Measurements from ENCODE around the gene ELP6. TPM values are rescaled to one million over a fixed set of nuclear protein-coding genes. Genes with fewer than 3 reads are reported as not detected.
"Not testable (repeated sequence)": the region's sequence is repeated elsewhere in the genome, so short reads cannot be mapped to it uniquely, and the experiment has no call there.

Gene ELP6
- total and polyA plus RNA-seq, 2 donors = 28.0 to 43.5 TPM

GRCh38 chr3:47459534-47460085 lies 53.9 kb downstream of the ELP6 start:
- not testable (repeated sequence) for H3K27me3 ChIP-seq (ENCODE audit: control insufficient read depth in 2 of 2, insufficient read depth in 1 of 2, low read length in 1 of 2); H3K36me3 ChIP-seq (ENCODE audit: control insufficient read depth in 2 of 2, insufficient read depth in 2 of 2, low read length in 1 of 2); H3K4me3 ChIP-seq (ENCODE audit: low read length in 2 of 2); H3K4me1 ChIP-seq (ENCODE audit: control insufficient read depth in 2 of 2, insufficient read depth in 2 of 2, low read length in 2 of 2); H3K27ac ChIP-seq (ENCODE audit: low read depth in 1 of 2, low read length in 1 of 2); DNase-seq (ENCODE audit: low read depth in 6 of 9, low spot score in 9 of 9)
- WGBS = 90% methylated on average over 9 of the region's 9 CpGs
- H3K9me3 ChIP-seq (ENCODE audit: control insufficient read depth in 2 of 2, insufficient read depth in 1 of 2, low read length in 1 of 2) = peaks cover 0 to 13% of the 10 kb centered on the region in 2 donors

- H3K27ac ChIP-seq (ENCODE audit: low read depth in 1 of 2, low read length in 1 of 2) = no peak overlapping the region
- peaks cover 0 to 13% of the 10 kb centered on the region in 2 donors for H3K9me3 ChIP-seq (ENCODE audit: control insufficient read depth in 2 of 2, insufficient read depth in 1 of 2, low read length in 1 of 2)
- DNase-seq (ENCODE audit: low read depth in 6 of 9, low spot score in 9 of 9) = no peak
- H3K36me3 ChIP-seq (ENCODE audit: control insufficient read depth in 2 of 2, insufficient read depth in 2 of 2, low read length in 1 of 2) = no peaks in the 10 kb centered on the region
- H3K4me1 ChIP-seq (ENCODE audit: control insufficient read depth in 2 of 2, insufficient read depth in 2 of 2, low read length in 2 of 2) = no peaks in the 10 kb centered on the region
- no peak overlapping the region for H3K4me3 ChIP-seq (ENCODE audit: low read length in 2 of 2)
- H3K27me3 ChIP-seq (ENCODE audit: control insufficient read depth in 2 of 2, insufficient read depth in 1 of 2, low read length in 1 of 2) = no peaks in the 10 kb centered on the region
Observed at GRCh38 chr3:47456984-47457383, 56.5 kb downstream of the ELP6 start.

GRCh38 chr3:47455806-47456452 lies 57.6 kb downstream of the ELP6 start:
- WGBS = 96% methylated on average over 3 of the region's 3 CpGs

GRCh38 chr3:47452453-47453215 lies 60.9 kb downstream of the ELP6 start:
- DNase-seq (ENCODE audit: low read depth in 6 of 9, low spot score in 9 of 9) = no peak
- H3K27ac ChIP-seq (ENCODE audit: low read depth in 1 of 2, low read length in 1 of 2) = no peak overlapping the region
- H3K4me3 ChIP-seq (ENCODE audit: low read length in 2 of 2) = no peak overlapping the region
- 97% methylated on average over 4 of the region's 4 CpGs for WGBS
- no peaks in the 10 kb centered on the region for H3K36me3 ChIP-seq (ENCODE audit: control insufficient read depth in 2 of 2, insufficient read depth in 2 of 2, low read length in 1 of 2)
- H3K27me3 ChIP-seq (ENCODE audit: control insufficient read depth in 2 of 2, insufficient read depth in 1 of 2, low read length in 1 of 2) = no peaks in the 10 kb centered on the region
- H3K4me1 ChIP-seq (ENCODE audit: control insufficient read depth in 2 of 2, insufficient read depth in 2 of 2, low read length in 2 of 2) = no peaks in the 10 kb centered on the region
- no peaks in the 10 kb centered on the region for H3K9me3 ChIP-seq (ENCODE audit: control insufficient read depth in 2 of 2, insufficient read depth in 1 of 2, low read length in 1 of 2)

More at GRCh38 chr3:47455806-47456452, 57.6 kb downstream of the ELP6 start:
- H3K9me3 ChIP-seq (ENCODE audit: control insufficient read depth in 2 of 2, insufficient read depth in 1 of 2, low read length in 1 of 2) = peaks cover 0 to 13% of the 10 kb centered on the region in 2 donors
- H3K4me1 ChIP-seq (ENCODE audit: control insufficient read depth in 2 of 2, insufficient read depth in 2 of 2, low read length in 2 of 2) = no peaks in the 10 kb centered on the region
- DNase-seq (ENCODE audit: low read depth in 6 of 9, low spot score in 9 of 9) = no peak
- no peak overlapping the region for H3K4me3 ChIP-seq (ENCODE audit: low read length in 2 of 2)
- no peak overlapping the region for H3K27ac ChIP-seq (ENCODE audit: low read depth in 1 of 2, low read length in 1 of 2)
- no peaks in the 10 kb centered on the region for H3K27me3 ChIP-seq (ENCODE audit: control insufficient read depth in 2 of 2, insufficient read depth in 1 of 2, low read length in 1 of 2)
- H3K36me3 ChIP-seq (ENCODE audit: control insufficient read depth in 2 of 2, insufficient read depth in 2 of 2, low read length in 1 of 2) = no peaks in the 10 kb centered on the region

Other genes with a start within 250 kb of the ELP6 start
- 3.0 TPM for gene KIF9, start 230.9 kb downstream of the ELP6 start, total RNA-seq
- gene KIF9, start 230.9 kb downstream of the ELP6 start, polyA plus RNA-seq = 6.4 TPM
- gene KLHL18, start 230.8 kb downstream of the ELP6 start, total RNA-seq = 8.0 TPM
- 11.5 TPM for gene KLHL18, start 230.8 kb downstream of the ELP6 start, polyA plus RNA-seq
- gene PTPN23, start 132.7 kb downstream of the ELP6 start, total RNA-seq = 4.3 TPM
- gene PTPN23, start 132.7 kb downstream of the ELP6 start, polyA plus RNA-seq = 17.3 TPM
- gene SCAP, start 37.8 kb downstream of the ELP6 start, total RNA-seq = 31.7 TPM
- gene SCAP, start 37.8 kb downstream of the ELP6 start, polyA plus RNA-seq = 40.5 TPM
- 0.09 TPM for gene CSPG5, start 65.2 kb upstream of the ELP6 start, total RNA-seq
- gene CSPG5, start 65.2 kb upstream of the ELP6 start, polyA plus RNA-seq = 0.25 TPM